OCI-LY3 (cell line): ENCODE results near the gene KCNK18.

Source experiments
- CTCF ChIP-seq: fragments of 200-600, 300-600 bp; sonication (generic); IDR thresholded peaks from 2 replicates; pipeline ENCODE4 v1.5.1; 2014; ENCODE audit warnings: antibody characterized with exemption, low read length, low read depth
- EZH2phosphoT487 ChIP-seq: fragments of 200-600 bp; shearing (Covaris generic); IDR thresholded peaks from 2 replicates; pipeline ENCODE4 v1.6.1; 2018; ENCODE audit warnings: antibody characterized with exemption, mixed run types, low read depth

GRCh38 chr10:117240621-117241529, 43.6 kb downstream of the KCNK18 start, which contains the start of gene SLC18A2:
- TF ChIP-seq CTCF = no peak
- TF ChIP-seq EZH2phosphoT487 = no peak
